ENCODE results near the gene PAN3.

DNA sequence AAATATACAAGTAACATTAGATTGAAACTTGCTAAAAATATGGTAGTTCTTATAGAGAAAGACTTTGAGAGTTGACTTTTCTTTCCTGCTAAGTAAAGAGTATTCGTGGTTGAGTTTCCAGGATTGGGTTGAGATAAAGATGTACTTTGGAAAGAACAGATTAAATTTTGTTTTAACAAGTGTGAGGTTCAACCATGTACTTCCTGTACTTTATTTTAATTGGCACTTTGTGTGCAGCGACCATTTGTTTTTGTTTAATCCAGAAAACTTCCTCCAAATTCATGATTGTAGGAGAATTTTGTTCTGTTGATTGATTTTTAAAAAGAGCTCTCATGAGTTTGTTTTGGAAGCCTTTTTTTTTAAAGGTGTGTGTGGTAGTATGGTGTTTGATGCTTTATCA is 46.9 kb downstream of the PAN3 start:
- TF ChIP-seq FOXK2 (IDR thresholded peaks at IDR 0.05) (no peak), SUZ12 (IDR thresholded peaks at IDR 0.05) (no peak), BHLHE40 (IDR thresholded peaks at IDR 0.05; ENCODE audit: borderline replicate concordance) (no peak)
